Progenitor cell of endocrine pancreas (in vitro differentiated cells): ENCODE data around the gene REG4. TPM values are rescaled to one million over a fixed set of nuclear protein-coding genes. Genes with fewer than 3 reads are reported as not detected.

Source experiments
- DNase-seq: peaks from one replicate; pipeline ENCODE4 v3.0.0; 2021; ENCODE audit warnings: low spot score; ENCODE audit not compliant: unreplicated experiment
- H3K27ac Mint-ChIP-seq: 2 replicates; pipeline ENCODE4 v1.8.0; 2021; ENCODE audit warnings: mild to moderate bottlenecking, moderate library complexity, mixed read lengths
- H3K27me3 Mint-ChIP-seq: 2 replicates; pipeline ENCODE4 v1.8.0; 2021; ENCODE audit warnings: mixed read lengths
- H3K36me3 Mint-ChIP-seq: 2 replicates; pipeline ENCODE4 v1.8.0; 2022; ENCODE audit warnings: mixed read lengths; ENCODE audit not compliant: insufficient read depth
- H3K4me1 Mint-ChIP-seq: 2 replicates; pipeline ENCODE4 v1.8.0; 2021; ENCODE audit warnings: low read depth, mixed read lengths
- H3K4me3 Mint-ChIP-seq: 2 replicates; pipeline ENCODE4 v1.8.0; 2021; ENCODE audit warnings: low read depth, mild to moderate bottlenecking, moderate library complexity, mixed read lengths
- H3K9me3 Mint-ChIP-seq: 2 replicates; pipeline ENCODE4 v1.8.0; 2021; ENCODE audit warnings: low read depth, mixed read lengths
- CTCF ChIP-seq: fragments of 200-600 bp; sonication (generic); IDR thresholded peaks from one replicate; pipeline ENCODE4 v1.5.0; 2021; ENCODE audit warnings: antibody characterized with exemption, mild to moderate bottlenecking; ENCODE audit not compliant: unreplicated experiment
- total RNA-seq: library from RNA; stranded (reverse); gene quantifications from 2 replicates; pipeline ENCODE4 v1.2.1, GENCODE V29; 2021

The REG4 gene
- total RNA-seq, 1 donor from 2014 or later, result 0.67 TPM

- Mint-ChIP-seq H3K27ac (no peak overlapping the region), H3K36me3 (no peaks in the 10 kb centered on the region), H3K27me3 (no peaks in the 10 kb centered on the region), H3K4me3 (no peak overlapping the region), H3K4me1 (peaks cover 27% of the 10 kb centered on the region), H3K9me3 (no peaks in the 10 kb centered on the region)
- TF ChIP-seq CTCF, result no peak
- no peak for DNase-seq
Measured at GRCh38 chr1:119797606-119798005, 13.7 kb downstream of the REG4 start.

- Mint-ChIP-seq H3K36me3 (no peaks in the 10 kb centered on the region), H3K4me3 (no peak overlapping the region), H3K27ac (no peak overlapping the region), H3K9me3 (no peaks in the 10 kb centered on the region), H3K4me1 (peaks cover 28% of the 10 kb centered on the region), H3K27me3 (no peaks in the 10 kb centered on the region)
- TF ChIP-seq CTCF, result no peak
- no peak for DNase-seq
Measured at GRCh38 chr1:119797162-119797561, 14.1 kb downstream of the REG4 start.

- H3K9me3 Mint-ChIP-seq, result no peaks in the 10 kb centered on the region
- no peaks in the 10 kb centered on the region for H3K27me3 Mint-ChIP-seq
- no peak overlapping the region for H3K27ac Mint-ChIP-seq
- no peaks in the 10 kb centered on the region for H3K36me3 Mint-ChIP-seq
- no peak for TF ChIP-seq CTCF
- H3K4me3 Mint-ChIP-seq, result no peak overlapping the region
- H3K4me1 Mint-ChIP-seq, result peaks cover 43% of the 10 kb centered on the region
- DNase-seq, result no peak
Measured at GRCh38 chr1:119795261-119796200, 15.7 kb downstream of the REG4 start.

DNA sequence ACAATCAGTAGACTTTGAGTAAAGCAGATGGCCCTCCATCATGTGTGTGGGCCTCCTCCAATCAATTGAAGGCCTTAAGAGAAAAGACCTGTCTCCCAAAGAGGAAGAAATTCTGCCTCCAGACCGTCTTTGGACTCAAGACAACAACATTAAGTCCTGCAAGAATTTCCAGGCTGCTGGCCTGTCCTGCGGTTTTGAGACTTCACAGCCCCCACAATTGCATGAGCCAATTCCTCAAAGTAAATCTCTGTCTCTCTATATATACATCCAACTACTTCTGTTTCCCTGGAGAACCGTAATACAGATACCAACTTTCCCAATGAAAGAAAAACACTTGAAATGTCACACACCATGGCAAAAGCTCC lies 16.4 kb downstream of the REG4 start:
- Mint-ChIP-seq H3K36me3 (no peaks in the 10 kb centered on the region), H3K27me3 (no peaks in the 10 kb centered on the region), H3K27ac (no peak overlapping the region), H3K4me1 (peaks cover 48% of the 10 kb centered on the region), H3K9me3 (no peaks in the 10 kb centered on the region), H3K4me3 (no peak overlapping the region)
- no peak for DNase-seq
- TF ChIP-seq CTCF, result no peak

- TF ChIP-seq CTCF, result no peak
- Mint-ChIP-seq H3K4me3 (no peak overlapping the region), H3K27me3 (no peaks in the 10 kb centered on the region), H3K9me3 (no peaks in the 10 kb centered on the region), H3K27ac (peak overlapping the region; percentile 22), H3K4me1 (peaks cover 48% of the 10 kb centered on the region), H3K36me3 (no peaks in the 10 kb centered on the region)
- DNase-seq, result no peak
Measured at GRCh38 chr1:119794230-119794875, 16.9 kb downstream of the REG4 start.
